Neural cell (in vitro differentiated cells): ENCODE results near the gene ARFGAP3. TPM values are rescaled to one million over a fixed set of nuclear protein-coding genes. Genes with fewer than 3 reads are reported as not detected.

Source experiments
- H2AFZ ChIP-seq: fragments of 200-600, 300-800 bp; sonication (generic), shearing (Covaris generic); 2 replicates; pipeline ENCODE4 v1.6.0; 2014; ENCODE audit warnings: low read depth, mild to moderate bottlenecking, antibody characterized with exemption, low read length, moderate library complexity
- H3F3A ChIP-seq: fragments of 200-600 bp; shearing (Covaris generic); 2 replicates; pipeline ENCODE4 v1.6.1; 2016; ENCODE audit warnings: mild to moderate bottlenecking, moderate library complexity, mixed read lengths, antibody characterized with exemption, low read length; ENCODE audit not compliant: insufficient read depth, poor library complexity, severe bottlenecking
- H3K27ac ChIP-seq: fragments of 200-600, 300-800 bp; sonication (generic), shearing (Covaris generic); 2 replicates; pipeline ENCODE4 v1.5.1; 2014; ENCODE audit warnings: mild to moderate bottlenecking, low read length, moderate library complexity
- H3K27me3 ChIP-seq: fragments of 300-800, 200-600 bp; sonication (generic), shearing (Covaris generic); 2 replicates; pipeline ENCODE4 v1.6.0; 2014; ENCODE audit warnings: mild to moderate bottlenecking, low read depth, low read length, moderate library complexity; ENCODE audit not compliant: insufficient read depth
- H3K36me3 ChIP-seq: fragments of 300-800, 200-600 bp; sonication (generic), shearing (Covaris generic); 2 replicates; pipeline ENCODE4 v1.5.1; 2014; ENCODE audit warnings: mild to moderate bottlenecking, antibody characterized with exemption, low read length, moderate library complexity; ENCODE audit not compliant: insufficient read depth
- H3K4me2 ChIP-seq: fragments of 300-800, 200-600 bp; sonication (generic), shearing (Covaris generic); 2 replicates; pipeline ENCODE4 v1.6.0; 2014; ENCODE audit warnings: mild to moderate bottlenecking, low read length
- H3K4me3 ChIP-seq: fragments of 300-800, 200-600 bp; sonication (generic), shearing (Covaris generic); 2 replicates; pipeline ENCODE4 v1.5.1; 2014; ENCODE audit warnings: mild to moderate bottlenecking, low read length, moderate library complexity
- H3K79me2 ChIP-seq: fragments of 200-600 bp; shearing (Covaris generic); replicated peaks from 2 replicates; pipeline ENCODE4 v1.6.0; 2014; ENCODE audit warnings: mild to moderate bottlenecking, low read length, moderate library complexity; ENCODE audit not compliant: insufficient read depth
- H3K9ac ChIP-seq: fragments of 300-800, 200-600 bp; sonication (generic), shearing (Covaris generic); 2 replicates; pipeline ENCODE4 v1.6.1; 2016; ENCODE audit warnings: mild to moderate bottlenecking, low read length, mixed read lengths
- H3K9me2 ChIP-seq: fragments of 200-600 bp; shearing (Covaris generic); 2 replicates; pipeline ENCODE4 v1.6.1; 2016; ENCODE audit warnings: mild to moderate bottlenecking, low read length, mixed read lengths; ENCODE audit not compliant: insufficient read depth
- H3K9me3 ChIP-seq: fragments of 200-600, 300-800 bp; sonication (generic), shearing (Covaris generic); 2 replicates; pipeline ENCODE4 v1.6.1; 2016; ENCODE audit warnings: mild to moderate bottlenecking, mixed run types, low read length, moderate library complexity, mixed read lengths
- H4K20me1 ChIP-seq: fragments of 200-600 bp; shearing (Covaris generic); 2 replicates; pipeline ENCODE4 v1.6.1; 2016; ENCODE audit warnings: mild to moderate bottlenecking, mixed run types; ENCODE audit not compliant: insufficient read depth
- EP300 ChIP-seq: fragments of 450-650 bp; conservative IDR thresholded peaks from 2 replicates; pipeline ENCODE4 v1.6.1; 2014; ENCODE audit warnings: antibody characterized with exemption, mild to moderate bottlenecking, moderate library complexity; ENCODE audit not compliant: poor library complexity, severe bottlenecking
- EZH2 ChIP-seq: fragments of 200-600, 300-800 bp; shearing (Covaris generic), sonication (generic); IDR thresholded peaks from 2 replicates; pipeline ENCODE4 v1.6.1; 2014; ENCODE audit warnings: antibody characterized with exemption, low read length, borderline replicate concordance, mild to moderate bottlenecking; ENCODE audit not compliant: insufficient read depth, poor library complexity, severe bottlenecking
- MXI1 ChIP-seq: fragments of 450-650 bp; conservative IDR thresholded peaks from 2 replicates; pipeline ENCODE4 v1.6.1; 2014; ENCODE audit warnings: antibody characterized with exemption, mild to moderate bottlenecking; ENCODE audit not compliant: poor library complexity, severe bottlenecking
- POLR2AphosphoS5 ChIP-seq: IDR thresholded peaks from 2 replicates; pipeline ENCODE4 v1.6.1; 2012
- RAD21 ChIP-seq: fragments of 450-650 bp; conservative IDR thresholded peaks from 2 replicates; pipeline ENCODE4 v1.6.1; 2014; ENCODE audit warnings: antibody characterized with exemption, mild to moderate bottlenecking, moderate library complexity
- SMC3 ChIP-seq: fragments of 450-650 bp; conservative IDR thresholded peaks from 2 replicates; pipeline ENCODE4 v1.6.1; 2014; ENCODE audit warnings: antibody characterized with exemption, mild to moderate bottlenecking, moderate library complexity; ENCODE audit not compliant: poor library complexity
- TAF1 ChIP-seq: IDR thresholded peaks from 2 replicates; pipeline ENCODE4 v1.6.1; 2012; ENCODE audit warnings: low read depth
- polyA plus RNA-seq: library from polyadenylated mRNA; depleted of rRNA; stranded (reverse); fragments of >200 nt; gene quantifications from 2 replicates; pipeline ENCODE4 v1.2.3, GENCODE V29; 2014
- TF ChIP-seq, protein P1 (sequence below): IDR thresholded peaks from 2 replicates; pipeline ENCODE4 v1.6.1; 2012; ENCODE audit warnings: borderline replicate concordance
- TF ChIP-seq, protein P2 (sequence below): fragments of 450-650 bp; IDR thresholded peaks from 2 replicates; pipeline ENCODE4 v1.5.1; 2014; ENCODE audit warnings: antibody characterized with exemption, mild to moderate bottlenecking, moderate library complexity; ENCODE audit not compliant: poor library complexity, severe bottlenecking

Gene ARFGAP3
- polyA plus RNA-seq, 1 donor from 2014 or later = 80.7 TPM

- TF ChIP-seq SMC3 (no peak), POLR2AphosphoS5 (no peak), EZH2 (no peak), EP300 (no peak), RAD21 (no peak), MXI1 (no peak), TAF1 (no peak)
- TF ChIP-seq, protein P1, sequence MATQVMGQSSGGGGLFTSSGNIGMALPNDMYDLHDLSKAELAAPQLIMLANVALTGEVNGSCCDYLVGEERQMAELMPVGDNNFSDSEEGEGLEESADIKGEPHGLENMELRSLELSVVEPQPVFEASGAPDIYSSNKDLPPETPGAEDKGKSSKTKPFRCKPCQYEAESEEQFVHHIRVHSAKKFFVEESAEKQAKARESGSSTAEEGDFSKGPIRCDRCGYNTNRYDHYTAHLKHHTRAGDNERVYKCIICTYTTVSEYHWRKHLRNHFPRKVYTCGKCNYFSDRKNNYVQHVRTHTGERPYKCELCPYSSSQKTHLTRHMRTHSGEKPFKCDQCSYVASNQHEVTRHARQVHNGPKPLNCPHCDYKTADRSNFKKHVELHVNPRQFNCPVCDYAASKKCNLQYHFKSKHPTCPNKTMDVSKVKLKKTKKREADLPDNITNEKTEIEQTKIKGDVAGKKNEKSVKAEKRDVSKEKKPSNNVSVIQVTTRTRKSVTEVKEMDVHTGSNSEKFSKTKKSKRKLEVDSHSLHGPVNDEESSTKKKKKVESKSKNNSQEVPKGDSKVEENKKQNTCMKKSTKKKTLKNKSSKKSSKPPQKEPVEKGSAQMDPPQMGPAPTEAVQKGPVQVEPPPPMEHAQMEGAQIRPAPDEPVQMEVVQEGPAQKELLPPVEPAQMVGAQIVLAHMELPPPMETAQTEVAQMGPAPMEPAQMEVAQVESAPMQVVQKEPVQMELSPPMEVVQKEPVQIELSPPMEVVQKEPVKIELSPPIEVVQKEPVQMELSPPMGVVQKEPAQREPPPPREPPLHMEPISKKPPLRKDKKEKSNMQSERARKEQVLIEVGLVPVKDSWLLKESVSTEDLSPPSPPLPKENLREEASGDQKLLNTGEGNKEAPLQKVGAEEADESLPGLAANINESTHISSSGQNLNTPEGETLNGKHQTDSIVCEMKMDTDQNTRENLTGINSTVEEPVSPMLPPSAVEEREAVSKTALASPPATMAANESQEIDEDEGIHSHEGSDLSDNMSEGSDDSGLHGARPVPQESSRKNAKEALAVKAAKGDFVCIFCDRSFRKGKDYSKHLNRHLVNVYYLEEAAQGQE = no peak
- TF ChIP-seq, protein P2, sequence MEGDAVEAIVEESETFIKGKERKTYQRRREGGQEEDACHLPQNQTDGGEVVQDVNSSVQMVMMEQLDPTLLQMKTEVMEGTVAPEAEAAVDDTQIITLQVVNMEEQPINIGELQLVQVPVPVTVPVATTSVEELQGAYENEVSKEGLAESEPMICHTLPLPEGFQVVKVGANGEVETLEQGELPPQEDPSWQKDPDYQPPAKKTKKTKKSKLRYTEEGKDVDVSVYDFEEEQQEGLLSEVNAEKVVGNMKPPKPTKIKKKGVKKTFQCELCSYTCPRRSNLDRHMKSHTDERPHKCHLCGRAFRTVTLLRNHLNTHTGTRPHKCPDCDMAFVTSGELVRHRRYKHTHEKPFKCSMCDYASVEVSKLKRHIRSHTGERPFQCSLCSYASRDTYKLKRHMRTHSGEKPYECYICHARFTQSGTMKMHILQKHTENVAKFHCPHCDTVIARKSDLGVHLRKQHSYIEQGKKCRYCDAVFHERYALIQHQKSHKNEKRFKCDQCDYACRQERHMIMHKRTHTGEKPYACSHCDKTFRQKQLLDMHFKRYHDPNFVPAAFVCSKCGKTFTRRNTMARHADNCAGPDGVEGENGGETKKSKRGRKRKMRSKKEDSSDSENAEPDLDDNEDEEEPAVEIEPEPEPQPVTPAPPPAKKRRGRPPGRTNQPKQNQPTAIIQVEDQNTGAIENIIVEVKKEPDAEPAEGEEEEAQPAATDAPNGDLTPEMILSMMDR = no peak
- Histone ChIP-seq H4K20me1 (no peaks in the 10 kb centered on the region), H3K36me3 (no peaks in the 10 kb centered on the region), H3K4me3 (no peak overlapping the region), H3K27me3 (no peaks in the 10 kb centered on the region), H3K9me3 (no peaks in the 10 kb centered on the region), H3K79me2 (no peaks in the 10 kb centered on the region), H3K9ac (no peak overlapping the region), H2AFZ (no peak overlapping the region), H3K4me2 (no peak overlapping the region), H3K27ac (no peak overlapping the region), H3K9me2 (no peaks in the 10 kb centered on the region), H3F3A (no peaks in the 10 kb centered on the region)
Measured at GRCh38 chr22:42814616-42815015, 42.5 kb downstream of the ARFGAP3 start.

- no peak overlapping the region for H3K4me2 ChIP-seq
- no peak overlapping the region for H3K27ac ChIP-seq
- H3K79me2 ChIP-seq = no peaks in the 10 kb centered on the region
Measured at GRCh38 chr22:42814215-42814614, 42.9 kb downstream of the ARFGAP3 start.

More at GRCh38 chr22:42814215-42814614, 42.9 kb downstream of the ARFGAP3 start:
- H4K20me1 ChIP-seq = no peaks in the 10 kb centered on the region
- no peaks in the 10 kb centered on the region for H3K9me3 ChIP-seq
- no peak for TF ChIP-seq EP300
- no peak for TF ChIP-seq MXI1
- TF ChIP-seq POLR2AphosphoS5 = no peak
- no peak for TF ChIP-seq EZH2
- TF ChIP-seq, protein P2 = no peak
- no peak for TF ChIP-seq SMC3
- TF ChIP-seq RAD21 = no peak
- TF ChIP-seq, protein P1 = no peak
- TF ChIP-seq TAF1 = no peak
- no peaks in the 10 kb centered on the region for H3F3A ChIP-seq
- H3K36me3 ChIP-seq = no peaks in the 10 kb centered on the region
- no peaks in the 10 kb centered on the region for H3K9me2 ChIP-seq
- H3K27me3 ChIP-seq = no peaks in the 10 kb centered on the region
- no peak overlapping the region for H3K4me3 ChIP-seq
- no peak overlapping the region for H3K9ac ChIP-seq
- H2AFZ ChIP-seq = no peak overlapping the region
